ENCODE data around the gene TLL2. TPM values are rescaled to one million over a fixed set of nuclear protein-coding genes. Genes with fewer than 3 reads are reported as not detected.

The TLL2 gene
- total and polyA plus RNA-seq, 8 donors, result 0.09 to 0.69 (median 0.29) TPM

GRCh38 chr10:96495544-96495943 lies 18.2 kb downstream of the TLL2 start:
- TF ChIP-seq, protein P1, sequence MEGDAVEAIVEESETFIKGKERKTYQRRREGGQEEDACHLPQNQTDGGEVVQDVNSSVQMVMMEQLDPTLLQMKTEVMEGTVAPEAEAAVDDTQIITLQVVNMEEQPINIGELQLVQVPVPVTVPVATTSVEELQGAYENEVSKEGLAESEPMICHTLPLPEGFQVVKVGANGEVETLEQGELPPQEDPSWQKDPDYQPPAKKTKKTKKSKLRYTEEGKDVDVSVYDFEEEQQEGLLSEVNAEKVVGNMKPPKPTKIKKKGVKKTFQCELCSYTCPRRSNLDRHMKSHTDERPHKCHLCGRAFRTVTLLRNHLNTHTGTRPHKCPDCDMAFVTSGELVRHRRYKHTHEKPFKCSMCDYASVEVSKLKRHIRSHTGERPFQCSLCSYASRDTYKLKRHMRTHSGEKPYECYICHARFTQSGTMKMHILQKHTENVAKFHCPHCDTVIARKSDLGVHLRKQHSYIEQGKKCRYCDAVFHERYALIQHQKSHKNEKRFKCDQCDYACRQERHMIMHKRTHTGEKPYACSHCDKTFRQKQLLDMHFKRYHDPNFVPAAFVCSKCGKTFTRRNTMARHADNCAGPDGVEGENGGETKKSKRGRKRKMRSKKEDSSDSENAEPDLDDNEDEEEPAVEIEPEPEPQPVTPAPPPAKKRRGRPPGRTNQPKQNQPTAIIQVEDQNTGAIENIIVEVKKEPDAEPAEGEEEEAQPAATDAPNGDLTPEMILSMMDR (IDR thresholded peaks at IDR 0.05), result no peak
- DNase-seq (no peak), ATAC-seq (no peak)
- no peaks in the 10 kb centered on the region for H3K4me1 ChIP-seq
- no peaks in the 10 kb centered on the region for H3K36me3 ChIP-seq
- no peaks in the 10 kb centered on the region for H3K9me3 ChIP-seq
- peaks cover 0 to 21% of the 10 kb centered on the region in 2 donors for H3K27me3 ChIP-seq
- H3K4me3 ChIP-seq, result no peak overlapping the region
- H3K27ac ChIP-seq, result no peak overlapping the region
- intact Hi-C loops (cut with DNase I), result no loop called here

DNA sequence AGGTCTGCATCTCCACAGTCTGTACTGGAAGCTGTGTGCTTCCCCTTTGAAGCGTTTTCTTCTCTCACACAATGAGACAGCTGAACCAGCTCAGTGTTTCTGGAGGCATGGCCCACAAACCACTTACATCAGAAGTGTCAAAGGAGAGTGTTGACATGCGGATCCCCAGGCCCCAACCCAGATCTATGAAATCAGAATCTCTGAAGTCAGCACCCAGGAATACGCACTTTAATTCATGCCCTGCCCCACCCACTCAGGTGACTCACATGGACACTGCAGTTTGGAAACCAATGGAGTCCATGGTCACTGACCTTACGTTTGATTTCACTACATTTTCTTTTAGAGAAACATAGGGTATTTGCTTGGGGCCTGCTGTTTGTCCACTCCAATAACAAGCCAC lies 19.0 kb downstream of the TLL2 start:
- intact Hi-C loops (cut with DNase I), result no loop called here
- Histone ChIP-seq H3K27me3 (peaks cover 0 to 28% of the 10 kb centered on the region in 2 donors), H3K4me1 (no peaks in the 10 kb centered on the region), H3K4me3 (no peak overlapping the region), H3K36me3 (no peaks in the 10 kb centered on the region), H3K27ac (no peak overlapping the region), H3K9me3 (no peaks in the 10 kb centered on the region)
- DNase-seq (no peak), ATAC-seq (no peak)
- TF ChIP-seq, protein P1 (IDR thresholded peaks at IDR 0.05), result no peak

DNA sequence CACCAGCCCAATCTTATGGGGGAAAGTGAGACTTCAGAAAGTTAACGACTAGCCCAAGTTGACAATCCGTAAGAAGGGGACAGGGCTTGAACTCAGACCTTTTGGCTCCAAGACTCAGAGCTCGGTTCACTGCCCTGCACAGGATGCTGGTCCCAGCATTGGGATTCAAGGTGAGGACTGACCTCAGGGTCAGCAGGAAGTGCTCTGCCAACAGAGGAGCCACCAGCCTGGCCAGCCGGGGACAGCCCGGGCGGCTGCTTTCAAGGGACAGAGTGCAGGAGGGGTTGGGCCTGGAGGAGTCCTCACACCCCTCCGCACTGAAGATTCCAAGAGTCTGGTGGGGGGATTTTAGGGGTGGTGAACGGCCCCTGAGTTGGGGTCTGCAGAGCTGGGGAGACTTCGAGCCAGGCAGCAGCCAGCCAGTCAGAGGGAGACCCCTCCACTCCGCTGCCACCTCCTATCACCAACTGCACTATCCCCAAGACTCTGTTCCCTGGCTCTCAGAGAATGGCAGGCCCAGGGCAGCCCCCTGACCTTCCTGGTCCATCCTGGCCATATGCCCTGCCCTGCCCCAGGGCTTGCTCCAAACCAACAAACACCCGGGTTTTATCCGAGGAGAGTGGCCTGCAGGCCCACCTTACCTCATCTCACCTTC lies 19.7 kb downstream of the TLL2 start:
- DNase-seq (no peak), ATAC-seq (no peak)
- Histone ChIP-seq H3K4me1 (no peaks in the 10 kb centered on the region), H3K27me3 (peaks cover 0 to 30% of the 10 kb centered on the region in 2 donors), H3K9me3 (no peaks in the 10 kb centered on the region), H3K4me3 (no peak overlapping the region), H3K27ac (no peak overlapping the region), H3K36me3 (no peaks in the 10 kb centered on the region)
- TF ChIP-seq, protein P1 (IDR thresholded peaks at IDR 0.05), result no peak
- intact Hi-C loops (cut with DNase I), result no loop called here

- Histone ChIP-seq H3K4me1 (no peaks in the 10 kb centered on the region), H3K27ac (no peak overlapping the region), H3K27me3 (peaks cover 0 to 25% of the 10 kb centered on the region in 2 donors), H3K9me3 (no peaks in the 10 kb centered on the region), H3K36me3 (no peaks in the 10 kb centered on the region), H3K4me3 (no peak overlapping the region)
- ATAC-seq (no peak), DNase-seq (no peak)
- intact Hi-C loops (cut with DNase I), result no loop called here
- TF ChIP-seq, protein P1 (IDR thresholded peaks at IDR 0.05), result no peak
Observed at GRCh38 chr10:96493254-96493653, 20.5 kb downstream of the TLL2 start.

DNA sequence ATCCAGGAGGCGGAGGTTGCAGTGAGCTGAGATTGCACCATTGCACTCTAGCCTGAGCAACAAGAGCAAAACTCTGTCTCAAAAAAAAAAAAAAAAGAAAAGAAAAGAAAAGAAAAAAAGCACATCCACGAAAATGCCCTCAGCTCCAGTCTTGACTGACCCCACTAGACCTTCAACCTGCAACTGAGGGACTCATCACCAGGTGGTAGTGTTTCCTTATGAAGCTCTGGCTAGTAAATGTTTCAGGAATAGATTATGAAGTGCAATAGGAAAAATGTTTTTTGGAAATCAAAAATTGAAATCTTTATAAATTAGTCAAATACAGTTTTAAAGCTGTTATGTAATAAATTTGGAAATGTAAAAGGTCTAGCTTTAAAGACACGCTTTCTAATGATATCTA lies 22.4 kb downstream of the TLL2 start:
- ATAC-seq, result no peak
- H3K36me3 ChIP-seq, result no peaks in the 10 kb centered on the region
- H3K27me3 ChIP-seq, result peaks cover 0 to 24% of the 10 kb centered on the region in 2 donors
- H3K9me3 ChIP-seq, result no peaks in the 10 kb centered on the region
- no peaks in the 10 kb centered on the region for H3K4me1 ChIP-seq
- no peak for DNase-seq
- TF ChIP-seq, protein P1 (IDR thresholded peaks at IDR 0.05), result no peak
- H3K4me3 ChIP-seq, result no peak overlapping the region
- no peak overlapping the region for H3K27ac ChIP-seq
- intact Hi-C loops (cut with DNase I), result no loop called here

Data from left lung (tissue), 10 donors.